Suprapubic skin (tissue), 4 donors: ENCODE measurements around the gene IFT25. TPM values are rescaled to one million over a fixed set of nuclear protein-coding genes. Genes with fewer than 3 reads are reported as not detected.

Source experiments
- DNase-seq, 2 donors: peaks; one replicate each; pipeline ENCODE4 v3.0.0-alpha.2; 2019; ENCODE audit warnings: low spot score in 2 of 2
- H3K27ac ChIP-seq: fragments of 200-600 bp; sonication (generic); one replicate; pipeline ENCODE4 v1.5.1; 2019
- H3K27me3 ChIP-seq: fragments of 200-600 bp; sonication (generic); one replicate; pipeline ENCODE4 v1.5.1; 2019
- H3K36me3 ChIP-seq: fragments of 200-600 bp; sonication (generic); one replicate; pipeline ENCODE4 v1.5.1; 2019
- H3K4me1 ChIP-seq: fragments of 200-600 bp; sonication (generic); one replicate; pipeline ENCODE4 v1.5.1; 2019
- H3K4me3 ChIP-seq: fragments of 200-600 bp; sonication (generic); one replicate; pipeline ENCODE4 v1.5.1; 2019; ENCODE audit warnings: mild to moderate bottlenecking
- H3K9me3 ChIP-seq: fragments of 200-600 bp; sonication (generic); one replicate; pipeline ENCODE4 v1.5.1; 2019
- EP300 ChIP-seq: sonication (generic); formaldehyde crosslinking; IDR thresholded peaks from one replicate; pipeline ENCODE4 v1.6.1; 2017; ENCODE audit warnings: antibody characterized with exemption
- POLR2A ChIP-seq, 2 donors: fragments of 450-650 bp; IDR thresholded peaks; one replicate each; pipeline ENCODE4 v1.6.1; 2017; ENCODE audit warnings: antibody characterized with exemption in 2 of 2, mild to moderate bottlenecking in 2 of 2, moderate library complexity in 2 of 2
- POLR2AphosphoS5 ChIP-seq, 3 donors: sonication (generic); formaldehyde crosslinking; IDR thresholded peaks; one replicate each; pipeline ENCODE4 v1.6.1; 2017; ENCODE audit warnings: antibody characterized with exemption in 3 of 3
- WGBS: methylation state at CpG from one replicate; pipeline ENCODE4 v1.1.5; 2018; 5-methylcytosine and 5-hydroxymethylcytosine counted together
- total RNA-seq, 4 donors: library from RNA; depleted of rRNA; stranded (reverse); fragments of >200 nt; gene quantifications; one replicate each; pipeline ENCODE4 v1.1.0, GENCODE V29; 2016
- TF ChIP-seq, protein P1 (sequence below), 2 donors: fragments of 200-600 bp in 1 of 2; fragments of 450-650 bp in 1 of 2; sonication (generic) in 1 of 2; IDR thresholded peaks; one replicate each; pipeline ENCODE4 v1.5.1; 2016 to 2019; ENCODE audit warnings: antibody characterized with exemption in 2 of 2, mild to moderate bottlenecking in 1 of 2, moderate library complexity in 1 of 2

The IFT25 gene
- total RNA-seq, 4 donors from 2014 or later, result 8.8 to 36.5 (median 13.8) TPM

DNA sequence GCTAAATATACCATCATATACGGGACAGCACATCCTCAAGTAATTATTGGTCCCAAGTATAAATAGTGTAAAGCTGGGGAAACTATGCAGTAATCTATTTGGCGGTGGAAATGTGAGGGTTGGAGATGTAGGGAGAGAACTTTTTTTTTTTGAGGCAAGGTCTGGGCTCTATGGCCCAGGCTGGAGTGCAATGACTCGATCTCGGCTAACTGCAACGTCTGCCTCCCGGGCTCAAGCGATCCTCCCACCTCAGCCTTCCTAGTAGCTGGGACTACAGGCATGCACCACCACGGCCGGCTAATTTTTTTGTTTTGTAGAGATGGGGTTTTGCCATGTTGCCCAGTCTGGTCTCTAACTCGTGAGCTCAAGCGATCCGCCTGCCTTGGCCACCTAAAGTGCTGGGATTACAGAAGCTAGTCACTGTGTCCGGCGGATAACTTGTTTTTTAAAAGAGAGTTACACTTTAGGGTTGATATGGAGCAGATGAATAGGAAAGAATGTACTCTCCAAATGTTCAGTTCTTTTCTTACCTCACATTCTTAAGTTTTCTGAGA, 1.9 kb downstream of the IFT25 start:
- no peaks in the 10 kb centered on the region for H3K27me3 ChIP-seq
- no peaks in the 10 kb centered on the region for H3K9me3 ChIP-seq
- DNase-seq, result no peak
- no peak overlapping the region for H3K4me3 ChIP-seq
- H3K36me3 ChIP-seq, result no peaks in the 10 kb centered on the region
- WGBS, result 95% methylated on average over 14 of the region's 14 CpGs
- peaks cover 28% of the 10 kb centered on the region for H3K4me1 ChIP-seq
- H3K27ac ChIP-seq, result no peak overlapping the region
- TF ChIP-seq EP300 (no peak), POLR2A (IDR thresholded peaks at IDR 0.05) (no peak), POLR2AphosphoS5 (IDR thresholded peaks at IDR 0.05) (no peak)
- TF ChIP-seq, protein P1, sequence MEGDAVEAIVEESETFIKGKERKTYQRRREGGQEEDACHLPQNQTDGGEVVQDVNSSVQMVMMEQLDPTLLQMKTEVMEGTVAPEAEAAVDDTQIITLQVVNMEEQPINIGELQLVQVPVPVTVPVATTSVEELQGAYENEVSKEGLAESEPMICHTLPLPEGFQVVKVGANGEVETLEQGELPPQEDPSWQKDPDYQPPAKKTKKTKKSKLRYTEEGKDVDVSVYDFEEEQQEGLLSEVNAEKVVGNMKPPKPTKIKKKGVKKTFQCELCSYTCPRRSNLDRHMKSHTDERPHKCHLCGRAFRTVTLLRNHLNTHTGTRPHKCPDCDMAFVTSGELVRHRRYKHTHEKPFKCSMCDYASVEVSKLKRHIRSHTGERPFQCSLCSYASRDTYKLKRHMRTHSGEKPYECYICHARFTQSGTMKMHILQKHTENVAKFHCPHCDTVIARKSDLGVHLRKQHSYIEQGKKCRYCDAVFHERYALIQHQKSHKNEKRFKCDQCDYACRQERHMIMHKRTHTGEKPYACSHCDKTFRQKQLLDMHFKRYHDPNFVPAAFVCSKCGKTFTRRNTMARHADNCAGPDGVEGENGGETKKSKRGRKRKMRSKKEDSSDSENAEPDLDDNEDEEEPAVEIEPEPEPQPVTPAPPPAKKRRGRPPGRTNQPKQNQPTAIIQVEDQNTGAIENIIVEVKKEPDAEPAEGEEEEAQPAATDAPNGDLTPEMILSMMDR (IDR thresholded peaks at IDR 0.05), result no peak

DNA sequence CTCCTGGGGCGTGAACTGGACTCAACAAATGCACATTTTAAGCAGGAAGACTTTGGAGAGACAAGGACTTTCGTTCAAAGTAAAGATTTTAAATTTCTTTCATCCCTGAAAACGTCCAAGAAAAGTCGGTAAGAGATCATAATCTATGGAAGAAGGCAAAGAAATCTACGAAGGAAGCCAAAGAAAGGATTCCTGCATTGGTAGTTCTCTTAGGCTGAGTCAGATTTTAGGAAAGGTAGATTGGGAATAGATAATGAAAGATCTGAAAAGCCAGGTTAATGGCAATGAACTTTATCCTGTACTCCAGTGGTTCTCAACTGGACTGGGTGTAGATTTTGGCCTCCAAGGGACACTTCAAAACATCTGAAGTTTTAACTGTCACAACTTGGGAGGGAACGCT, 2.4 kb downstream of the IFT25 start:
- no peak for TF ChIP-seq POLR2AphosphoS5 (IDR thresholded peaks at IDR 0.05)
- Histone ChIP-seq H3K4me1 (peaks cover 28% of the 10 kb centered on the region), H3K9me3 (no peaks in the 10 kb centered on the region), H3K27me3 (no peaks in the 10 kb centered on the region), H3K36me3 (no peaks in the 10 kb centered on the region), H3K4me3 (no peak overlapping the region), H3K27ac (no peak overlapping the region)
- 86% methylated on average over 6 of the region's 6 CpGs for WGBS
- no peak for DNase-seq

DNA sequence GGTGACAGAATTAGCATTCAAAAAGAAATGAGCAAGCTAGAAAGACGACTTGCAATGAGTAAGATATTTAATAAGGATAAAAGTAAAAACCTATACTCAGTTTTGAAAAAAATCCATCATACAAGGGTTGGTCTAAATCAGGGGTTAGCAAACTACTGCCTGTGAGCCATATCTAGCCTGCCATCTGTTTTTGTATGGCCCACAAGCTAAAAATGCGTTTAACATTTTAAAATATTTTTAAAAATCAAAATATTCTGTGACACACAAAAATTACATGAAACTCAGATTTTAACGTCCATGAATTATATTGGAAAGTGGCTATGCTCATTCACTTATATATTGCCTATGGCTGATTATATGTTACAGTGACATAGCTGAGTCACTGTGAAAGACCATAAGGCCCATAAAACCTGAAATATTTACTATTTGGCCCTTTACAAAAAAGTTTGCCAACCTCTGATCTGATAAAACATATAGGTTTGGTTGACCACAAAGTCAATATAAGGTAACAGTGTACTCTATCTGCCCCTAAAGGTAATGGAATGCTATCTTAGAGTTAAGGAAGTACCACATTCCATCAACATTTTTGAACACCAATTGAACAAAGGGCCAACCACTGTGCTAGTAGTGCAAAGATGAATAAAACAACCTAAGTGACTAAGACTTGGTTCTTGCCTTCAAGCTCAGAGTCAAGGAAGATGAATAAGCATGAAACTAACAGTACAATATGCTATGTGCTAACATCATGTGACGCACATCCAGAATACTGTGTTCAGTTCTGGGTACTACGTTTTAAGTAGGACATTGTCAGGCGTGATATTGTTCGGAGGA, 3.2 kb downstream of the IFT25 start:
- Histone ChIP-seq H3K9me3 (no peaks in the 10 kb centered on the region), H3K4me3 (no peak overlapping the region), H3K27ac (no peak overlapping the region), H3K27me3 (no peaks in the 10 kb centered on the region), H3K36me3 (peaks cover 4% of the 10 kb centered on the region), H3K4me1 (peaks cover 22% of the 10 kb centered on the region)
- TF ChIP-seq POLR2A (IDR thresholded peaks at IDR 0.05), result no peak
- TF ChIP-seq, protein P1 (IDR thresholded peaks at IDR 0.05), result no peak
- no peak for TF ChIP-seq POLR2AphosphoS5 (IDR thresholded peaks at IDR 0.05)
- no peak for TF ChIP-seq EP300
- 84% methylated on average over 7 of the region's 7 CpGs for WGBS
- DNase-seq, result no peak

DNA sequence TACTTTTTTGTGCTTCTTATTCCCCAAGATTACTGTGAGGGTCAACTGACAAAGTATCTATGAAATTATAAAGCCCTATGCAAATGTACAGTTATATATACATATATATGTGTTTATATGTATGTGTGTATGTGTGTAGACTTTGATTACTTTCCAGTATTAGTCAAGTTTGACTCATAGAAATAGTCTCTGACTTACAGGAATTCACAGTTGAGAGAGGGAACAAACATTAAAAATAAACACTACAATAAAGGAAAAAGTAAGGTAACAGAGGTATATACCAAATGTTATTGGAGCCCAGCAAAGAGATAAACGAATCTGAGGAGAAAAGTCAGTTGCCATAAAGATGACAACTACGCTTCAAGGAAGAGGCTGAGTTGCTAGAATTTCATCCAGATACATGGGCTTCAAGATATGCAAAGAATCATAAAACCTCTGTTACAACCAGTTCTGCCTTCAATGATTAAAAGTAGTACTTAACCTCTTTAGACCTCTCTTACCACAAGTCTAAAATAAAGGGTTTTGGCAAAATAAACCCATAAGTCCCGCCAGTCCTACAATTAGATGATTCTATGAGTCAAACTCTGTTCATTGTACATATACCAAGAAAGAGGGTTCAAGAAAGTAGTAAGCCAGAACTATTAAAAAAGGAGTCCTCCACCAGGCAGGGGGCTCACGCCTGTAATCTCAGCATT, 7.2 kb downstream of the IFT25 start:
- Histone ChIP-seq H3K27me3 (no peaks in the 10 kb centered on the region), H3K4me1 (no peaks in the 10 kb centered on the region), H3K36me3 (peaks cover 12% of the 10 kb centered on the region), H3K27ac (no peak overlapping the region), H3K4me3 (no peak overlapping the region), H3K9me3 (no peaks in the 10 kb centered on the region)
- TF ChIP-seq EP300, result no peak
- TF ChIP-seq, protein P1 (IDR thresholded peaks at IDR 0.05), result no peak
- no peak for TF ChIP-seq POLR2AphosphoS5 (IDR thresholded peaks at IDR 0.05)
- no peak for TF ChIP-seq POLR2A (IDR thresholded peaks at IDR 0.05)
- 95% methylated on average over 4 of the region's 4 CpGs for WGBS
- no peak for DNase-seq

DNA sequence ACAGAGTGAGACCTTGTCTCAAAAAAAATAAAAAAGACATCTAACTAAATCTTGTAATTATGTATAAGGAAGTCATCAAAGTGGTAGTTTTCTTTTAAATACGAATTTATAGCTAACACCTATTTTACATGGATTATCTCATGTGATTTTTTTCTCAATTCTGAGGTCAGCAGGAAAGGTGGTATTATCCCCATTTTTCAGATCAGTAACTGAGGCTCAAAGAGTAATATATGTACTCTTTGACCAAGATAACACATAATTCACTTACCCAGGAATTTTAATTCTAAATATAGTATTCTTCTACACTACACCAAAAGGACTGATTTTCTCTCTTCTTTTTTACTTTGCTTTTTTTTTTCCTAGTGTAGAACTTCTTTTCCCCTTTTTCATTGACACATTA, 9.1 kb downstream of the IFT25 start:
- no peak overlapping the region for H3K4me3 ChIP-seq
- no peaks in the 10 kb centered on the region for H3K9me3 ChIP-seq
- no peak for DNase-seq
- H3K27ac ChIP-seq, result no peak overlapping the region
- H3K36me3 ChIP-seq, result peaks cover 12% of the 10 kb centered on the region
- TF ChIP-seq EP300, result no peak
- no peak for TF ChIP-seq POLR2A (IDR thresholded peaks at IDR 0.05)
- TF ChIP-seq POLR2AphosphoS5 (IDR thresholded peaks at IDR 0.05), result no peak
- TF ChIP-seq, protein P1 (IDR thresholded peaks at IDR 0.05), result no peak
- 92% methylated on average over 1 of the region's 1 CpG for WGBS
- H3K27me3 ChIP-seq, result no peaks in the 10 kb centered on the region
- H3K4me1 ChIP-seq, result no peaks in the 10 kb centered on the region
